SK-N-SH (cell line): ENCODE results near the gene FBN1.

Source experiments
- CTCF ChIP-seq: fragments of 200-600 bp; sonication (generic); IDR thresholded peaks from 2 replicates; pipeline ENCODE4 v1.6.1; 2017; ENCODE audit warnings: antibody characterized with exemption, mild to moderate bottlenecking, moderate library complexity
- EP300 ChIP-seq, 2 experiments: IDR thresholded peaks; 2 replicates each; pipeline versions ENCODE4 v1.4.0 to v1.6.1; 2012; ENCODE audit warnings: borderline replicate concordance in 1 of 2, low read depth in 1 of 2, low read length in 1 of 2
- EZH2phosphoT487 ChIP-seq: fragments of 200-600 bp; sonication (generic); IDR thresholded peaks from 2 replicates; pipeline ENCODE4 v1.6.1; 2017; ENCODE audit warnings: low read depth, mixed run types, mild to moderate bottlenecking, antibody characterized with exemption, moderate library complexity, borderline replicate concordance
- RFX5 ChIP-seq: IDR thresholded peaks from 2 replicates; pipeline ENCODE4 v1.6.1; 2012; ENCODE audit warnings: mild to moderate bottlenecking, improper control_type of control experiment, low read length
- TCF12 ChIP-seq: IDR thresholded peaks from 2 replicates; pipeline ENCODE4 v1.4.0; 2012
- USF1 ChIP-seq: IDR thresholded peaks from 2 replicates; pipeline ENCODE4 v1.4.0; 2012; ENCODE audit warnings: low read depth, borderline replicate concordance
- ZBTB33 ChIP-seq: IDR thresholded peaks from 2 replicates; pipeline ENCODE4 v1.4.0; 2012; ENCODE audit warnings: low read depth, borderline replicate concordance

DNA sequence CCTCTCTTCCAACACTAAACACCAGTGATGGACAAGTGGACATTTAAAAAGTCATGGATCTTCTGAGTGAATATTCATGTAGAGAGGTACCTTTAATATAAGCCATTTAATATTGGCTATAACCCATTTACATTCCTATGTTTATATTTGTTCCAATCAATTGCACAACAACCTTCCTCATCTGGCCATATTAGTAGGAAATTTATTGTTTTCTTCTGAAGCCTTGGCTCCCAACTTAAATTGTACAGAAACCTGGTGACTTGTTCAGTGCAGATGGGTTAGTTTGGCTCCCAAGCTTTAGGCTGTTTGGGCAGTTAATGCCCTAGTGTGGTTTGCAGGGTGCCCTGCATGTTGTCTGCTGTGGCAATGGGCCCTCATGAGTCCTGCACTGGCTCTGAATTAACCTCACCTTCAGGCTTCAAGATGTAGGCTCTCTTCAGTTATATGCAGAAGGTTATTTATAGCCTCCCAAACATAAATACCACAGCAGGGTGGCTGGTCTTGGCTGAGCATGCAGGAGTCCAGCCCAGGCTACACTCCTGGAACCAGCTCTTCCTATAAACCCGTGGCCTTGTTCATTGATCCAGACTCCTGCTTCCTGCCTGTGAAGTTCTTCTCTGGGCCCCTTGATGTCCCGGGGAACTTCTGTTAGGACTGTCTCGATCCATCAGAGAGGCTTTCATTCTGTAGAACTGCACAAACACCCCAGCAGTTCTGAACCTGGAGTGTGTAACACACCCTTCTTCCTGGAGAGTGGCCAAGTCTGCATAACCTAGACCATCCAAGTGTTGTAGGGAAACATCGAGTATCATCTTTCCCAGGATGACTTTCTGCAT is 257.3 kb downstream of the FBN1 start:
- TF ChIP-seq EP300 (IDR thresholded peaks at IDR 0.05; ENCODE audit: borderline replicate concordance in 1 of 2, low read depth in 1 of 2, low read length in 1 of 2) (no peak), CTCF (no peak), RFX5 (no peak), EZH2phosphoT487 (no peak), TCF12 (no peak), USF1 (no peak), ZBTB33 (no peak)
